H4 (cell line): ENCODE measurements around the gene SPATA31D4. TPM values are rescaled to one million over a fixed set of nuclear protein-coding genes. Genes with fewer than 3 reads are reported as not detected.
"Not testable (repeated sequence)": the region's sequence is repeated elsewhere in the genome, so short reads cannot be mapped to it uniquely, and the experiment has no call there.

Experiments
- DNase-seq: peaks from one replicate; pipeline ENCODE4 v3.0.0-alpha.2; 2015; ENCODE audit warnings: low spot score
- total RNA-seq: library from RNA; depleted of rRNA; stranded (reverse); fragments of >200 nt; shearing (Covaris generic); gene quantifications from 2 replicates; pipeline ENCODE4 v1.2.3, GENCODE V29; 2014; rRNA removed

Gene SPATA31D4
- not detected in 2 replicates for total RNA-seq

DNA sequence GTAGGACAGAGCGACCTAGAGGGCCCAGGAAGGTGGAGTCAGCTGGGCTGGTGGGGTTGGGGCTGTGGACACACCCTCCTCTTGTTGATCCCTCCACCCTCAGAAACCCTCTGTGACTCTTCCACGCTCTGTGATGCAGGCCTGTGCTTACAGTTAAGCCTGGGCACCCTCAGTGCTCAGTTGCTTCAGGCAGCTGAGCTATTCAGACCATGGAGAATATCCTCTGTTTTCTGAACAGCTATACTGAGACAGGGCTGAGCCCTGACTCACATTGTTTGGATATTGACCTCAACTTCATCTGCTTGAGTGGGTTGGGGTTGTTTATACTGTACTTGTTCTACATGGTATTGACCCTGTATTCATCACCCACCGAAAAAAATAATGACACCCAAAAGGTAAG is at the start of gene SPATA31D4:
Gene SPATA31D4 (plus strand): TSS at position 124 of the 400 bp plus-strand sequence. CDS start 86 bp downstream, at position 210.
- DNase-seq, result not testable (repeated sequence)

- no peak for DNase-seq
These were observed 49.7 kb upstream of the SPATA31D4 start for GRCh38 chr9:81878530-81878929.

DNA sequence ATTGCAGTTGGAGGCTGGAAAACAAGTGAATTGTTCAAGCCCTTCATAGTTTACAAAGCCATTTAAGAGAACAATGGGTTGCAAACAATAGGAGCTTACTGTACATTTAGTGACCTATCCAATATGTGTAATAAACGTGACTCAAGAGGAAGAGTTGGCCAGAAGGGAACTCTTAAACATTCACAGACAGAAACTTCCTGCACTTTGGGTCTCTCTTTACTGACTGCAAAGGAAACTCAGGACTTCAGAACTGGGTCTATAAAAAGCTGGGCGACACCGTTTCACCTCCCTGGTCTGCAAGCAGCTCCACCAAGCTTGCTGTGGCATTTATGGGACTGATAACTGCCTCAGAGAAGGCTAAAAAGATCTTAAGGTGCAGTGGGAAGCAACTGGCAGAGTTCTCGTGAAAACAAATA is 48.7 kb upstream of the SPATA31D4 start:
- no peak for DNase-seq

- DNase-seq, result no peak
These were observed 42.6 kb upstream of the SPATA31D4 start for GRCh38 chr9:81885602-81886001.

DNA sequence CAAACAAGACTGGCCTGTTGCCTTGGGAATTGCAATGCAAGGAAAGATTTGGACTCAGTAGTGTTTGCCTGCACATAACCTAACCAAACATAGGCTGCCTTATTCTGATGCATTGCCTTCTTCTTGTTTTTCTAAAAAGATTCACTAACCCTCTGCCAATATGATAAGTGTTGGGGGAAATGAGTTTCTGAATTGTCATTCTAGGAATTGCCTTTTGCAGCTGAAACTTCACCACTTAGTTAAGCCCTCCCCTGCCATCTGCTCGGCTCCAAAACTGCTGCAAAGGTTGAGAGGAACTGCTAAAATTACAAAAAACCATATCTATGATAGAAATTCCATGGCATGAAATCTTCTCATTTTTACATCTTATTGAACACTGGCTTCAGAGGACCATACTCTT is 41.6 kb upstream of the SPATA31D4 start:
- DNase-seq, result no peak

- no peak for DNase-seq
These were observed 38.1 kb upstream of the SPATA31D4 start for GRCh38 chr9:81890104-81890503.

- DNase-seq, result no peak
These were observed 35.8 kb upstream of the SPATA31D4 start for GRCh38 chr9:81892440-81892839.

DNA sequence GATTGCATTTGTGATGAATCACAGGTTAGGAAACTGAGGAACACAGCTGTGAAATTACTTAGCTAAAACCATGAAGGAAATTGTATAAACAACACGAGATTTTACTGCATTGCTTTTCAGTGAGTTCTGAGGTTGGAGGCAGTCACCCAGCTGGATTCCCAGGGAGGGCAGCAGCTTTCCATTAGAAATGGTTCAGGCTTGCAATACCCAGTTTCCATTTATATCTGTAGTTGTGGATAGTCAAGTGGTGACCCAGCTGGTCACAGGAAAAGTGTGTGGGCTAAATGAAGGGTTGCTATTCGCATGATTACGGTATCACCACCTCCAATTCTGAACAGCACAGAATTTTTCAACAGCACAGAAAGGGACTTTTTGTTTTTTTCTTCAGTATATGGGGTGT is 34.3 kb upstream of the SPATA31D4 start:
- DNase-seq, result no peak

DNA sequence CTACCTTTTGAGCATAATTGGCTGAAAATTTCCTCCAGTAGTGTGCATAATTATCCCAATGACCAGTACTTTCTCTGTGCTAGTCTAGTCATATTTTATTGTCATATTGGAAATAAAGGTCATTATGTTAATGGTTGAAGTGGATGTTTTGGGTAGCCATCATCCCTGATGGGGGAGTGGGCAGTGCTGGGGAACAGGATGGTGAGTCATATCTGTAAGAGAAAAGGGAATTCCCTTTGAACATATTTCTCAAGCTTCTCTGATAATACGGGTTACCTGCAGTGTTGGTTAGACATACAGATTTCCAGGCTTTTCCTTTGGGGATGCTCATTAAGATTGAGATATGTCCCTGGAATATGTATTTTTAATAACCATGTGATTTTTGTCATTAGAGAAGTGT is 33.3 kb upstream of the SPATA31D4 start:
- no peak for DNase-seq

GRCh38 chr9:81896070-81896469 is 32.2 kb upstream of the SPATA31D4 start:
- no peak for DNase-seq

- DNase-seq, result no peak
These were observed 29.4 kb upstream of the SPATA31D4 start for GRCh38 chr9:81898851-81899250.

- DNase-seq, result no peak
These were observed 26.0 kb upstream of the SPATA31D4 start for GRCh38 chr9:81902196-81902595.

GRCh38 chr9:81902626-81903025 is 25.6 kb upstream of the SPATA31D4 start:
- DNase-seq, result no peak

DNA sequence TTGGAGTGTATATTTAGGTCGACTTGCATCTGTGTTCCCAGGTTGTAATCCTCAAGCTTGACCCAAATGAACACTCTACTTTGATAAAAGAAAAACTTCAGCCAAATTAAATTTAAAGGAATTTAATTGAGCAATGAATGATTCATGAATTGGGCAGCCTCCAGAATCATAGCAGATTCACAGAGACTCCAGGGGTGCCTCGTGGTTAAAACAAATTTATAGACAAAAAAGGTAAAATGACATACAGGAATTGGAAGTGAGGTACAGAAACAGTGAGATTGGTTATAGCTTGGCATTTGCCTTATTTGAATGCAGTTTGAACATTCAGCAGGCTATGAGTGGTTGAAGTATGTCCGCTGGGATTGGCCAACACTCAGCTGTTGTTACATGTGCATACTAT is 21.6 kb upstream of the SPATA31D4 start:
- DNase-seq, result no peak

- DNase-seq, result no peak
These were observed 16.1 kb upstream of the SPATA31D4 start for GRCh38 chr9:81912135-81912534.

- no peak for DNase-seq
These were observed 12.3 kb upstream of the SPATA31D4 start for GRCh38 chr9:81915801-81916505.

- DNase-seq, result not testable (repeated sequence)
These were observed 9.7 kb upstream of the SPATA31D4 start for GRCh38 chr9:81918507-81918906.

- not testable (repeated sequence) for DNase-seq
These were observed 1.9 kb downstream of the SPATA31D4 start for GRCh38 chr9:81930147-81930546.

DNA sequence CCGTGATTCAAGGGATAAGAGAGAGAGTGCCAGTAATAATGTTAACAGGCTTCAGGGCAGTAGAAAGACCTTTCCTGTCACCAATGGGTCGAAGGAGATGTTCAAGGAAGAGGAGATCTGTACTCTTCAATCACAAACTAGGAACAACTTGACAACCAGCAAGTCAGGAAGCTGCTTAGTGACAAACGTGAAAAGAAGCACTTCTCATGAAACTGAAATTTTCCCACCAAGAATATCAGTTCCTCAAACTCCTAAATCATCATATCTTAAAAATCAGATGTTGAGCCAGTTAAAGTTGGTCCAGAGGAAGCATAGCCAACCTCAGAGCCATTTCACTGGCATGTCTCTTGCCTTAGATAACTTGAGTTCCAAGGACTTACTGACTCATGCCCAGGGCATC is 5.3 kb downstream of the SPATA31D4 start:
- not testable (repeated sequence) for DNase-seq

DNA sequence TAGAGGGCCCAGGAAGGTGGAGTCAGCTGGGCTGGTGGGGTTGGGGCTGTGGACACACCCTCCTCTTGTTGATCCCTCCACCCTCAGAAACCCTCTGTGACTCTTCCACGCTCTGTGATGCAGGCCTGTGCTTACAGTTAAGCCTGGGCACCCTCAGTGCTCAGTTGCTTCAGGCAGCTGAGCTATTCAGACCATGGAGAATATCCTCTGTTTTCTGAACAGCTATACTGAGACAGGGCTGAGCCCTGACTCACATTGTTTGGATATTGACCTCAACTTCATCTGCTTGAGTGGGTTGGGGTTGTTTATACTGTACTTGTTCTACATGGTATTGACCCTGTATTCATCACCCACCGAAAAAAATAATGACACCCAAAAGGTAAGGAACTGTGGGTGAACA is 15.2 kb downstream of the SPATA31D4 start, which contains the start of gene SPATA31D3:
Gene SPATA31D3 (plus strand): TSS at position 108 of the 400 bp plus-strand sequence. CDS start 86 bp downstream, at position 194.
- DNase-seq, result not testable (repeated sequence)

GRCh38 chr9:81948650-81949049 is 20.4 kb downstream of the SPATA31D4 start:
- DNase-seq, result not testable (repeated sequence)

DNA sequence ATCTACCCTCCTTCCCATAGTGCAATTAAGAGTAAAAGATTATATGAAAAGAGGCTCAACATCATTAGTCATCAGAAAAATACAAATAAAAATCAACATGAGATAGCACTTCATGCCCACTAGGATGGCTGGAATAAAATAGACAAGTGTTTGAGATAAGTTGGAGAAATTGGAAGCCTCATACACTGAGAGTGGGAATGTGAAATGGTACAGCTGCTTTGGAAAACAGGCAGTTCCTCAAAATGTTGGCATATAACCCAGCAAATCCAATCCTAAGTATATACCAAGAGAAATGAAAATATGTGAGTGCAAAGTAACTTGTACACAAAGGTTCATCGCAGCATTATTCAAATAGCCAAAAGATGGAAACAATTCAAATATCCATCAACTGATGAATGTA is 24.9 kb downstream of the SPATA31D4 start:
- no peak for DNase-seq

DNA sequence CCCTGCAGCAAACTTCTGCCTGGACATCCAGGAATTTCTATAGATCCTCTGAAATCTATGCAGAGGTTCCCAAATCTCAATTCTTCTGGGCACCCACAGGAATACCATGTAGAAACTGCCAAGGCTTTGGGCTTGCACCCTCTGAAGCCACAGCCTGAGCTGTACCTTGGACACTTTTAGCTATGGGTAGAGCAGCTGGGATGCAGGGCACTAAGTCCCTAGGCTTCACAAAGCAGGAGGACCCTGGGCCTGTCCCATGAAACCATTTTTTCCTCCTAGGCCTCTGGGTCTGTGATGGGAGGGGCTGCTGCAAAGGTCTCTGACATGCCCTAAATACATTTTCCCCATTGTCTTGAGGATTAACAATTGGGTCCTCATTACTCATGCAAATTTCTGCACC is 27.4 kb downstream of the SPATA31D4 start:
- DNase-seq, result no peak
